GM15510 (cell line): Measurements from ENCODE around the gene TTC7B.

Source experiments
- POLR2A ChIP-seq: IDR thresholded peaks from 3 replicates; pipeline ENCODE4 v1.6.1; 2011; ENCODE audit warnings: borderline replicate concordance; ENCODE audit not compliant: insufficient read length; ENCODE audit errors: extremely low read depth

TTC7B gene

GRCh38 chr14:90491911-90492531 is 324.2 kb downstream of the TTC7B start:
- TF ChIP-seq POLR2A: no peak

GRCh38 chr14:90491221-90491885 is 324.9 kb downstream of the TTC7B start:
- TF ChIP-seq POLR2A: no peak

- no peak for TF ChIP-seq POLR2A
These were observed 325.5 kb downstream of the TTC7B start for GRCh38 chr14:90490720-90491050.

- no peak for TF ChIP-seq POLR2A
These were observed 326.1 kb downstream of the TTC7B start for GRCh38 chr14:90489916-90490719.

GRCh38 chr14:90489306-90489705 is 326.9 kb downstream of the TTC7B start:
- no peak for TF ChIP-seq POLR2A

GRCh38 chr14:90488256-90488655 is 328.0 kb downstream of the TTC7B start:
- TF ChIP-seq POLR2A: no peak

GRCh38 chr14:90487462-90487861 is 328.8 kb downstream of the TTC7B start:
- no peak for TF ChIP-seq POLR2A

GRCh38 chr14:90487031-90487430 is 329.2 kb downstream of the TTC7B start:
- no peak for TF ChIP-seq POLR2A

GRCh38 chr14:90484291-90484690 is 331.9 kb downstream of the TTC7B start:
- TF ChIP-seq POLR2A: no peak

GRCh38 chr14:90483571-90483974 is 332.7 kb downstream of the TTC7B start:
- TF ChIP-seq POLR2A: no peak

- TF ChIP-seq POLR2A: no peak
These were observed 333.1 kb downstream of the TTC7B start for GRCh38 chr14:90483117-90483516.

- no peak for TF ChIP-seq POLR2A
These were observed 340.9 kb downstream of the TTC7B start for GRCh38 chr14:90475298-90475697.
